HG03175 (cell line): ENCODE data around the gene SMPX.

Experiments
- ATAC-seq: cut with Tn5 transposase; IDR thresholded peaks from one replicate; pipeline ENCODE4 v1.9.1; 2021; ENCODE audit warnings: mild to moderate bottlenecking, moderate library complexity; ENCODE audit not compliant: unreplicated experiment

Gene SMPX

GRCh38 chrX:21658746-21659145 lies 99.2 kb downstream of the SMPX start:
- ATAC-seq = no peak

GRCh38 chrX:21658152-21658737 lies 99.7 kb downstream of the SMPX start, which contains the start of gene KLHL34:
KLHL34 (minus strand) TSS chrX:21658330; CDS start chrX:21657788, 542 bp downstream.
- no peak for ATAC-seq

GRCh38 chrX:21657318-21658151 lies 100.4 kb downstream of the SMPX start:
- ATAC-seq = no peak

GRCh38 chrX:21656587-21657317 lies 101.2 kb downstream of the SMPX start:
- peak; percentile 40 for ATAC-seq
